SK-MEL-5 (cell line): ENCODE measurements around the gene GSTT4. TPM values are rescaled to one million over a fixed set of nuclear protein-coding genes. Genes with fewer than 3 reads are reported as not detected.
"Not testable (repeated sequence)": the region's sequence is repeated elsewhere in the genome, so short reads cannot be mapped to it uniquely, and the experiment has no call there.

Experiments used
- DNase-seq: peaks from one replicate; pipeline ENCODE4 v3.0.0-alpha.2; 2016; ENCODE audit warnings: low read depth, low spot score
- in situ Hi-C: cut with HindIII; loops from 2 replicates; pipeline ENCODE4 v1.10.0; 2016; ENCODE audit warnings: low sequenced_read_pairs, high pct_unique_total_duplicates, low pct_unique_long_range_greater_than_20kb
- polyA plus RNA-seq, 2 experiments: library from polyadenylated mRNA; depleted of rRNA; stranded (reverse); fragments of >200 nt; gene quantifications; 2 replicates each; pipeline ENCODE4 v1.2.3, GENCODE V29; 2015
- total RNA-seq: library from RNA; depleted of rRNA; stranded (reverse); fragments of >200 nt; shearing (Covaris generic); gene quantifications from 2 replicates; pipeline ENCODE4 v1.2.3, GENCODE V29; 2014; rRNA removed

The GSTT4 gene
- not detected in 2 replicates for total RNA-seq
- polyA plus RNA-seq (2015; cell fraction: cytosol; rRNA removed), result not detected in 2 replicates
- not detected in 2 replicates for polyA plus RNA-seq (2015; cell fraction: nucleus; rRNA removed)

DNA sequence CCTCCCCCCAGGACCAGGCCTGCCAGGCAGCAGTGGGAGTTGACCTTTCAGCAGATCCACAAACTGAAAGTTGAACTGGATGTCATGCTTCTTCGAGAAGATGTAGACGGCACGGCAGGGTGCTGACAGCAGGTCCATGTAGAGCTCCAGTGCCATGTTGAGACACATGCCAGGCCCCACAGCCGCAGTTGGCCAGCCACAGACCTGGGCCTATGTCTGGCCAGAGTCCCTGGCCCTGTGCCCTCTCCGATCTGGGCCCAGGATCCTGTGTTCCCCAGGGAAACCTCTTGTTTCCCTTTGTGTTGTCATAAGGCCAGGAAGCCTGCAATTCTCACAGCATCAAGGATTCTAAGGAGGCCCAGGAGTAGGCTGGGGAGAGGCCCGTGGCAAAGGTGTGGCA lies at the start of gene GSTT4:
GSTT4 (minus strand) TSS at position 253 of the 400 bp plus-strand sequence; CDS start at position 156, 97 bp downstream.
- in situ Hi-C loops, result no loop called here
- DNase-seq, result no peak

DNA sequence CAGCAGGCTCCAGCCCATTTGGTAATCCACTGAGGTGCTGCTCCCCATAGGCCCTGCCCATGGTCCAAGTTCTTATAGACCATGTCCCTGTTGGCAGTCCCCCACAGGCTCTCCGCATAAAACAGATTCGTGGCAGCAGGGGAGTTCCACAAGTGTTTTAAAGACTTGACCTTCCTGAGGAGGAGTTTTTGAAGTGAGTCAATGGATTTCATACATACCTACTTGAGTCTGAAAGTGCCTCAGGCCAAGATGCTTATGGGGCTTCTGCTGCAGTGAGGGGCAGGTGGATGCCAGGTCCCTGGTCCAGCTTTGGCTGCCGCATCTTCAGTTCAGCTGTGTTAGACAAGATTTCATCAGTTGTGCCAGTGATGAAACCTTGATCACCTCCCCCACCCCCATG lies 49.1 kb upstream of the GSTT4 start:
- DNase-seq, result no peak
- in situ Hi-C loops, result no loop called here

DNA sequence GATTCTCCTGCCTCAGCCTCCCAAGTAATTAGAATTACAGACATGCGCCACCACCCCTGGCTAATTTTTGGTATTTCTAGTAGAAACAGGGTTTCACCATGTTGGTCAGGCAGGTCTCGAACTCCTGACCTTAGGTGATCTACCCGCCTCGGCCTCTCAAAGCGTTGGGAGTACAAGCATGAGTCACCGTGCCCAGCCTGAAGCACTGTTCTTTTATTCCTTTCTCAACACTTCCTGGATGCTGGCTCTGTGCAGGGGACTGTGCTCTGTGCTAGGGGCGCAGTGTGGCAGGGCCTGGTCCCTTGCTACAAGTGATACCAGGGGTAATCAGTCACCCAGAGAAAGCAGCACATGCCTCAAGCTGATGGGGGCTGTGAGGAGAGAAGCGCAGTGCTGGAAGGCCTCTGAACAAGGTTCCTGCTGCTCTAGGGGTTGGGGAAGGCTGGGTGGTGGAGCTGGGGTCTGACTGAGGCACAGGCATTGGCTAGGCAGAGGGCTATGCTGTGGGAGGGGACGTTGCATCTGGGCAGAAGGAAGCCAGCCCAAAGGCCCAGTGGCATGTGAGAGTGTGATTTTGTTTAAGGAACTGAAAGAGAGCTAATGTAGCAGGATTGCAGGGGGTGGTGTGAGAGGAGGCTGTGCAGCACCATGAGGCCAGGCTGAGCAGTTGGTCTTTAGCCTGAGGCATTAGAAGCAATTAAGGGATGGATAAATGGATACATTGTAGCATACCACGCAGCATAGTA lies 48.4 kb upstream of the GSTT4 start:
- in situ Hi-C loops, result no loop called here
- peak; percentile 48 for DNase-seq

DNA sequence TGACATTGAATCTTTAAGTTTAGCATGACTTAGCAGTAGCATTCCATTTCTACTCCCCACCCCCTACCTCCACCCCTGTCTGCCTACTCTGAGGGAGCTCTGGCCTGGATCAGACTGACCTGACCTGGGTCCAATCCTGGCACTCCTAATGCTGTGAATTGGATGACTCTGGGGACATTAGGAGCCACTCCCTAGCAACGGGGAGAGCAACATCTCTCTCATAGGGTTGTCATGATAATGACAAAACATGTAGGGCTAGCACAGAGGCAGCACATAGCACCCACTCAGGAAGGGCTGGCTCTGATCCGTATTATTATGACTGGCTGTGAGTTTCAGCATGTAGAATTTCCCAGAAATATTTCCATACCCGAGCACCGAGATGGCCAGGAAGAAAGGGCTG lies 46.3 kb upstream of the GSTT4 start:
- in situ Hi-C loops, result no loop called here
- DNase-seq, result no peak

DNA sequence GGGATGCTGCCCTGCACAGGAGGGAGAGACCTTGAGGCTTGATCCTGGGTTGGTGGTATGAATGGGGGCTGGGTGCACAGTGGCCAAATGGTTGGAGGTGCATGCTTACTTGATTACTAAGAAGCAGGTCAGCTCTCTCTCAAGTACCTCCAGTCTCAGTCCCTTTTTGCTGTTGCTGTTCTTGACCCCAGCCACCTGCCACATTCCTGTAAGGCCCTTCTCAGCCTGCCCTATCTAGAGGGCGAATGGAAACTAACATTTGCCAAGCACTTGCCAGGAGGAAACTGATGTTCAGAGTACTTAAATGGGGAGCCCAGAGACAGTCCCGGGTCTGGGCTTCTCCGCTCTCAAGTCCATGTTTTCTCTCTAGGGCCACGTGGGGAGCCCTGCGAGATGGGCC lies 45.8 kb upstream of the GSTT4 start:
- DNase-seq, result no peak
- in situ Hi-C loops, result no loop called here

DNA sequence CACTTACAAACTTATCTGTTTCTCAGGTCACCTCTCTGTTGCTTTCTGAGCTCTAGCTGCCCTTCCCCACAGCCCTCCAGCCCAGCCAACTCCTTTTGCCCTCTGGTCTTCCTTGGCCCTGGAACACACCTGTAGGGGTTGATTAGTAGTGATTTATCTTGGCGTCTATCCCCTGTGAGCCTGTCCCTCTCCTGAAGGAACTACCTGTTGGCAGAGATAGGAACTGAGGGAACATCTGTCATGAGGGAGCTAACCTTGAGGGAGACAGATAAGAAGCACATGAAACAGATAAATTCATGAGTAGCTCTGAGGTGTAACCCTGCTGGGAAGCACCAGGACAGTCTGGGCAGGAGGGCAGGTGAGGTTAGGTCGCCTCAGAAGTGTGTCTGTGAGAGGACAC lies 44.7 kb upstream of the GSTT4 start:
- DNase-seq, result no peak
- in situ Hi-C loops, result no loop called here

DNA sequence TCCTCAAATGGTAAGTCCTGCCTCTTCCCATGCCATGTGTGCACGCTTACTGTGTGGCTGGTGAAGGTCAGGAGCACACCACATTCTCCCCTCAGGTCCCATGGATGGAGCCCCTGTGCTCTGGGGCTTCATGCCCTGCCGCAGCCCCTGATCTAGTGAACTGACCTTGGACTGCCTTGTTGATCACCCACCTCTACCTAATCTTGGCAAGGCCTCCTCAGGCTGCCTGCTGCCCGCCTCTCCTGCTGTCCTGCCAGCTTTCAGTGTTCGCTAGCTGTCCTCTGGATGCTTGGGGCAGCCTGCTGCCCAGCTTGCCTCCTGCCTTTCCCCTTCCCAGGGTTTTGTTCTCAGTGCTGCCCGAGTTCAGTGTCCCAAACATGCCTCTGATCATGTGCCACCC lies 44.0 kb upstream of the GSTT4 start:
- in situ Hi-C loops, result no loop called here
- DNase-seq, result no peak

DNA sequence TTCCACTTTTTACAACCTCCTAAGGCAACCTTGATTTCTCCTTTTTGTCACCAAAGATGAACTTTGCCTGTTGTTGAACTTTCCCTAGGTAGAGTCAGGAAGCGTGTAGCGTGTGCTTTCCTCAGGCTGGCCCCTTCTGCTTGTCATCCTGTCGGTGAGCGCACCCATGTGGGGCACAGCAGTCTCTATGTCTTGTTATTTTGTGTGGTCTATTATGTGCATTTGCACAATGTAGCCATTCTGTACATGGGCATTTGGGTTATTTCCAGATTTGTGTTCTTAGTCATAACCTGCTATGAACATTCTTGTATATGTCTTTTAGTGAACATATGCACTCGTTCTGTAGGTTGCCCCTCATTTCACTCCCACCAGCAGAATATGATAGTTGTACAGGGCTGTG lies 40.8 kb upstream of the GSTT4 start:
- in situ Hi-C loops, result no loop called here
- peak; percentile 20 for DNase-seq

DNA sequence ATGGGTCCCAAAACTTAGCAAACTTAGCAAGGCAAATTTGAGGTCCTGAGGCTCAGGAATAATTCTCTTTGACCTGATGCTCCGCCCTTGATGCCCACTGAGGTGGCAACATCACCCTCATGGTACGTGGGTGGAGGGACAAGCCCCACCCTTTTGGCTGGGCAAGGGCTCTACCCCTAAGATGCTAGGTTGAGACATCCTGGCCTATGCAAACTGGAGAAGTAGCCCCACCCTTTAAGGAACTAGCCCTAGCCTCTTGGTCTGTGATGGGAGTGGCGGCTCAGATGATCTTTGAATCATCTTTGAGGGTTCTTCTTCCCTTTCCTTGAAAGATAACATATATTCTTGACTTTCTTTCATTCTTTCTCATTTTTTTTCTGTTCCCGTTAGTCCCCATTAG lies 38.7 kb upstream of the GSTT4 start:
- in situ Hi-C loops, result no loop called here
- no peak for DNase-seq

DNA sequence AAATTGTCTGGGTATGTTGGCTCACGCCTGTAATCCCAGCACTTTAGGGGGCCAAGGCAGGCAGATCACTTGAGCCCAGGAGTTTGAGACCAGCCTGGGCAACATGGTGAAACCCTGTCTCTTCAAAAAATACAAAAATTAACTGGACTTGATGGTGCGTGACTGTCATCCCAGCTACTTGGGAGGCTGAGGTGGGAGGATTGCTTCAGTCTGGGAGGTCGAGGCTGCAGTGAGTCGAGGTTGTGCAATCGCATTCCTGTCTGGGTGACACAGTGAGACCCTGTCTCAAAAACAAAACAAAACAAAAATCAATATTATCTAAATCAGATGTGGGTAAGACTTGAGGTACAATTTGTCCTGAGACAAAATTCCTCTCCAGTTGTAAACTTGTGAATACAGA lies 38.2 kb upstream of the GSTT4 start:
- in situ Hi-C loops, DNase-seq: not testable (repeated sequence)

DNA sequence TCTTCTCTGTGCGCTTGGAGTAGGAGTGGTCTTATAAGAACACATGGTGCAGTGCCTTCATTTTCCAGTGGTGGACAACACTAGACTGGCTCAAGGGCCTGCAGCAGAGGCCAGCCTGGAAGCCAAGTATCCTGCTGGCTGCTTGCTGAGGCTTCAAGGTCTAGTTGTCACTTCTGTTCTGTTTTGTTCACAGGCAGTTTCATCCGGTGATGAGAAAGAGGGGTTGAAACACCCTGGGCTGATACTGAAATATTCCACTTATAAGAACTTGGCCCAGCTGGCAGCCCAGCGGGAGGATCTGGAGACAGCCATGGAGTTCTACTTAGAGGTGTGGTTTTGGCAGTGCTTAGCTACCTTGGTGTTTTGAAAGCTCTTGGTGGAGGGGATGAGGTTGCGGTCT lies 35.7 kb upstream of the GSTT4 start:
- in situ Hi-C loops, result no loop called here
- no peak for DNase-seq

DNA sequence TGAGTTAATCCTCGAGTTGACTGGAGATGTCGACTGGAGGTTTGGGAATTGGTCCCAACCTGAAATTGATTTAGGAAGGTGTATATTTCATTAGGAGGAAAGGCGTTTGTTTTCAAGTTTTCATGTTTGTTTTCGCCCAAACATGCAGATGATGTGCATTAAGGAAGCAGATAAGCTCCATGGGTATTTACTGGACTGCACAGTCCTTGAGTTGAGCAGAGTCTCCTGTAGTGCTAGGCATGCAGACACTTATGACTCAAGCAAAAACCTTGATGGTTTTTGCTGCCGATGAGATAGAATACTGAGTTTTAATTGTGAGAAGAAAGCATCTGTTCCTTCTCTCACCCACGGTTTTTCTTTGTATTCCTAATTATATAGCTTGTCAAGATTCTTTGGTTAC lies 33.8 kb upstream of the GSTT4 start:
- in situ Hi-C loops, result no loop called here
- DNase-seq, result no peak

DNA sequence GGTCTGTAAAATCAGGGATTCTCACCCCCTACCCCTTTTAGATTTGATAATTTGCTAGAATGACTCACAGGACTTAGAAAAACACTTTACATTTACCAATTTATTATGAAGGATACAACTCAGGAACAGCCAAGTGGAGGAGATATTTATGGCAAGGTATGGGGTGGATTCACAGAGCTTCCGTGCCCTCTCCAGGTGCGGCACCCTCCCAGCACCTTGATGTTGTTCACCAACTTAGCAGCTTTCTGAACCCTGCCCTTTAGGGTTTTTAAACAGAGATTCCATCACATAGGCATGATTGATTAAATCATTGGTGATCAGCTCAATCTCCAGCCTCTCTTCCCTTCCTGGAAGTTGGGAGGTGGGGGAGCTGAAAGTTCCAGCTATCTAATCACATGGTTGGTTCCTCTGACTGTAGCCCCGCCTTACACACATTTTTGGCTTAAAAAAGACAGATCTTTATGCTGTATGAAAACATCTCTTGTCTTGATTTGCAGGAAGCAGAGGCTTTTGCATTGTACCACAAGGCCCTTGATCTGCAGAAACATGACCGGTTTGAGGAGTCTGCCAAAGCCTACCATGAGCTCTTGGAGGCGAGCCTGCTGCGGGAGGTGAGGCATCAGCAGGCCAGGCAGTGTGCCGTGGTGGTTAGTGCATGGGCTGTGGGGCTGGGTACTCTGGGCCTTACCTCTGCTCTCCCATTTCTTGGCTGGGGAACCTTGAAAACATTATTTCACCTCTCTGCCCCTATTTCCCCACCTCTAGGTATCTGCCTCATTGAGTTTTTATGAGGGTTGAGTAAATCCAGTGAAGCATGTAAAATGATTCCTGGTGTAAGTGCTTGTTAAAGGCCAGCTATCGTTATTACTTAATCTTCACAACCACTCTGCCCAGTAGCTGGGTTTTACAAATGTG lies 32.9 kb upstream of the GSTT4 start:
- in situ Hi-C loops, result no loop called here

DNA sequence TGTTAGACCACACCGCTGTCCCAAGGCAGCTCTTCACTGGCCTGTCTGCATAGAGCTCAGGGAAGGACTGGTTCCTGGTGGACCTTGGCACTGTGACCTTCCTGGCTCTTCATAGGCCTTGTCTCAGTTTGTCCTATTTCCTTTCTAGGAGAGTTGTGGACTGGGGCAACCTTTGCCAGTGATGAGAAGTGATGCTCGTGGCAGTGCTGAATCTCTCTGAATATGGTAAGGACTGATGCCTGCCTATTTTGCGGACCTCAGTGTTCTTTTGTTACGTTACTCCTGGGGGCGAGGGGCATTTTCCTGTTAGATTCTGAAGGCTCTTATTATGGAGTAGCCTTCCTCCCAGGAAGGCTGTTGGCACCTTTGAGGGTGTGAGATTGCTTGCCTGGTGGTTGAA lies 30.0 kb upstream of the GSTT4 start:
- no peak for DNase-seq
- in situ Hi-C loops, result no loop called here

More for the DNA sequence above, 32.9 kb upstream of the GSTT4 start:
- DNase-seq, result peak; percentile 60

DNA sequence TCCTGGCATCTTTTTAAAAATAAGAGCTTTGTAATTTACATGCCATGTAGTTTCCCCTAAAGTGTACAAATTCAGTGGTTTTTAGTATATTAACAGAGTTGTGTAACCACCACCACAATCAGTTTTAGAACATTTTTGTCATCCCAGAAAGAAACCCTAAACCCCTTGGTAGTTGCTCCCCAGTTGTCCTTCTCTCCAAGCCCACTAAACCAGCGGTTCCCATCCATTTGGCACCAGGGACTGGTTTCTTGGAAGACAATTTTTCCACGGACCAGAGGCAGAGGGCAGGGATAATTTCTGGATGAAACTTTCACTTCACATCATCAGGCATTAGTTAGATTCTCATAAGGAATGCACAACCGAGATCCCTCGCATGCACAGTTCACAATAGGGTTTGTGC lies 28.5 kb upstream of the GSTT4 start:
- in situ Hi-C loops, result no loop called here
- no peak for DNase-seq

DNA sequence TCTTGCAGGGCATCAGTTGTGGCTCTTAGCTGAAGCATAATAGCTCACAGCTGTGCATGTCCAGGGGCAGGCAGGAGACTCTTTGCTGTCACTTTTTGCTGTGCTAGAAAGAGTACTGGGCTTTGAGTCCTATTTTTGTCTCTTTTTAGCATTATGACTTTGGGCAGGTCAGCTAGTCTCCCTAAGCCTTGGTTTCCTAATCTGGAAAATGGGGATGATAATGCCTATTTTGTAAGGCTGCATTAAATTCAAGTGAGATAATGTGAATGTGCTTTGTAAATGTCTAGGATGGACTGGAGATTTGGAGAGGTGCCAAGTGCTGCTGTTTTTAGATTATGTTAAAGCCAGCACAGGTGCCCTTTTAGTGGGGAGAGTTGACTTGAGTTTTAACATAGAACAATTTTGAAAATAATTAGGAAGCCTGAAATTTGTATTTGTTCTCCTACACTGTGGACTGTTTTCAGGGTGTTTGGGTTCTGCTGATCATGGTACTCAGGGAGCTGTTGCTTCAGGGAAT lies 25.0 kb upstream of the GSTT4 start:
- no peak for DNase-seq
- in situ Hi-C loops, result no loop called here

DNA sequence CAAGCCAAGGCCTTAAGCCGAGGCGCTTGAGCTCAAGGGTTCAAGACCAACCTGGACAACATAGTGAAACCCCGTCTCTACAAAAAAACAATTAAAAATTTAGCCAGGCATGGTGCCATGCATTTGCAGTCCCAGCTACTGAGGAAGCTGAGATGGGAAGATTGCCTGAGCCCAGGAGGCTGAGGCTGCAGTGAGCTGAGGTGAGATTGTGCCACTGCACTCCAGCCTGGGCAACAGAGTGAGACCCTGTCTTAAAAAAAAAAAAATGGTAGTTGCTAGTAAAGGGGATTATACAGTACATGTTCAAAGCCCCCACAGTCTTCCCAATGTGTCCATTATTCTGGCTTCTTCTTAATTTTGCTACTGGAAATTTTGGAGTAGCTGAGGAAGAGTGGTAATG lies 24.1 kb upstream of the GSTT4 start:
- in situ Hi-C loops, result no loop called here
- no peak for DNase-seq

DNA sequence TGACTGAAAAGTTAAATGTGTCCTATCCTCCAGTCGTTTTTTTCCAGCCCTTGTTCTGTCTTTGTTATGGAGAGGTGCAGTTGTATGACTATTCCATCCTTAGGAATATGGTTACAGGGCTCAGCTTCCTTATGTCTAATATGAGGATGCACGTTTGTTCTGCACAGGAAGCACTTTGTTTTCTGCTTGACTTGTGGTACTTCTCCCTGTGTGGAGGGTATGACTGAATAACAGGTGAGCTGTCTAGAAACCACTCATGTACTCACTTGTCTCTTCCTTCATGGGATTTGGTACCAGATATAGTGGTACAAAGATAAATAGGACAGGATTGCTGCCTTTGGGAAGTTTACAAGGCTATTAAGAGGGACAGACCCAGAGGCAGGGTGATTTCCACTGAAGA lies 23.3 kb upstream of the GSTT4 start:
- no peak for DNase-seq
- in situ Hi-C loops, result no loop called here
